Amniotic stem cell (primary cell): ENCODE results near the gene DIS3L.
"Not testable (repeated sequence)": the region's sequence is repeated elsewhere in the genome, so short reads cannot be mapped to it uniquely, and the experiment has no call there.

ENCODE experiments used
- DNase-seq: peaks from one replicate; lab custom pipeline; 2025; lab: John Stamatoyannopoulos, UW

DIS3L gene

DNA sequence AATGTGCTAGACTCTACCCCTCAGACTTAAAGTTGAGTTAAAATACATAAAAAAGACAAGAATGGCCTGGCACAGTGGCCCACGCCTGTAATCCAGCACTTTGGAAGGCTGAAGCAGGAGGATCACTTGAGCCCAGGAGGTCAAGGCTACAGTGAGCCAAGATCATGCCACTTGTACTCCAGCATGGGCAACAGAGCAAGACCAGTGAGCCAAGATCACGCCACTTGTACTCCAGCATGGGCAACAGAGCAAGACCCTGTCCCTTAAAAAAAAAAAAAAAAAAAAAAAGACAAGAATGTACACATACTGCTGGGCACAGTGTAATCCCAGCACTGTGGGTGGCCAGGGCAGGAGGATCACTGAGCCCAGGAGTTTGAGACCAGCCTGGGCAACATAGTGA, 17.4 kb downstream of the DIS3L start:
- no peak for DNase-seq

DNA sequence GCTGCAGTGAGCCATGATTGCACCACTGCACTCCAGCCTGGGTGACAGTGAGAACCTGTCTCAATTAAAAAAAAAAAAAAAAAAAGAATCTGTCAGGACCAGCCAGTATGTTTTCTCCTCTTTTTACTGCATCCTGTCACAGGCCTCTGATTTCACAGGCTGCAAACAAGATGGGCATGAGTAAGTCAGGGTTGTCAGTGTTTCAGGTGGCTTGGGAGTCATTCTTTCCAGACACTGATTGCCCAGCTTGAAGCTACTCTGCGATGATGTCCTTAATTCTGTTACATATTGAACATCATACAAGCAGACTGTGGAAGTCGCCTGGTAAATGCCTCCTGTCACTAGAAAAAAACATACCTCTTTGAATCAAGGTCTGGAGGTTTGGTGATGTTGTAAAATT, 18.8 kb downstream of the DIS3L start:
- no peak for DNase-seq

DNA sequence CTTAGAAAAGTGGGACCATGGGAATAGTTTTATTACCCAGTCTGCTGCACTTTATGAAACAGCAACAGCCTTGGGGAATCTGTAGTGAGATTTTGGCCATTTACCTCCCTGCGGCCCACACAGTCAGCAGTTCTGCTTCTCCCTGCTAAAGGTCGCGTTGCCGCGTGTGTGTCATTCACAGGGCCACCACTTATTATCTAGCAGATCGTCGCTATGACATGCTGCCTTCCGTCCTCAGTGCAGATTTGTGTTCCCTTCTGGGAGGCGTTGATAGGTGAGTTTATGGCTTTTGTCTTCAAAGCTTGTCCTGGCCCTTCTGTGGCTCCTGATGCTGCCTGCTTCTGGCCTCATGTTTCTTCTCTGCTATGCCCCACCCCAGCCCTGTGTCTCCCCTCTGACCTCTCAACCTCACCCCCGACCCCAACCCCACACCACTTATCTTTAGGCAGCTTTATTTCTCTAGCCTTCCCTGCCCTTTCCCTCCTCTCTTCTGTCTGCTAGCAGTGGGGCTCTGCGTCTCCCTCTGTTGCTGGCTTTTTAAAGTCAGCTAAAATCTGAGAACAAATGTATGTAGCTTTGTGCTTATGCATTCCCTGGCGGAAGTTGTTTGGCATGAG, 30.1 kb downstream of the DIS3L start:
- no peak for DNase-seq

DNA sequence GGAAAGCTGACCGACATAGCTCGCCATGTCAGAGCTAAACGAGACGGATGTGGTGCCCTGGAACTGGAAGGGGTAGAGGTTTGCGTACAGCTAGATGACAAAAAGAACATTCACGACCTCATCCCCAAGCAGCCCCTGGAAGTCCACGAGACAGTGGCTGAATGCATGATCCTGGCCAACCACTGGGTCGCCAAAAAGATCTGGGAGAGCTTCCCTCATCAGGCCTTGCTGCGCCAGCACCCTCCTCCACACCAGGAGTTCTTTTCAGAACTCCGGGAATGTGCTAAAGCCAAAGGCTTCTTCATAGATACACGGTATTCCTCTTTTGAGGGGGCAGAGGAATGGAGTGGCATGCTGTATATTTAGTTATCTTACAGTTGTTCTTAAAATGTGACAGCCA, 32.7 kb downstream of the DIS3L start:
- no peak for DNase-seq

DNA sequence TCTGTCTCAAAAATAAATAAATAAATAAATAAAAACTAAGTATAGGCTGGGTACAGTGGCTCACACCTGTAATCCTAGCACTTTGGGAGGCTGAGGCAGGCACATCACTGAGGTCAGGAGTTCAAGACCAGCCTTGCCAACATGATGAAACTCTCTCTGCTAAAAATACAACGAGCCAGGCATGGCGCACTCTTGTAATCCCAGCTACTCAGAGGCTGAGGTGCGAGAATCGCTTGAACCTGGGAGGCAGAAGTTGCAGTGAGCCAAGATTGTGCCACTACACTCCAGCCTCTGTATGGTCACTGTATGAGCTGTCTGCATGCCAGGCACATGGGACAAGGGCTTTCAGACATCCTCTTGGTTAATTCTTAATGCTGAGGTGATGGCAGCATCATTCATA, 34.4 kb downstream of the DIS3L start:
- DNase-seq = no peak

DNA sequence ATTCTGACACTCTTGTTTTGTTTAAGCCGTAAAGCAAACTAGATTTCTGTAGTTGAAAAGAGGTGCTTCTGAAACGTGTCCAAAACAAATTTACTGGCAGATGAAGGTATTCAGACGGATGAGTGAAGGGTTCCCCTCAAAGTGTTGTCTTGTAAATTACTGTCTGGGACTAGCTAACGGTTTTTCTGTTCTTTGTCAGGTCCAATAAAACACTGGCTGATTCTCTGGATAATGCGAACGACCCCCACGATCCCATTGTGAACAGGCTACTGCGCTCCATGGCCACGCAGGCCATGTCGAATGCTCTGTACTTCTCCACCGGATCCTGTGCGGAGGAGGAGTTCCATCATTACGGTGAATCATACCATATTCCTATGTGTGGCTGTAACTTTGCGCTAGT, 35.4 kb downstream of the DIS3L start:
- no peak for DNase-seq

DNA sequence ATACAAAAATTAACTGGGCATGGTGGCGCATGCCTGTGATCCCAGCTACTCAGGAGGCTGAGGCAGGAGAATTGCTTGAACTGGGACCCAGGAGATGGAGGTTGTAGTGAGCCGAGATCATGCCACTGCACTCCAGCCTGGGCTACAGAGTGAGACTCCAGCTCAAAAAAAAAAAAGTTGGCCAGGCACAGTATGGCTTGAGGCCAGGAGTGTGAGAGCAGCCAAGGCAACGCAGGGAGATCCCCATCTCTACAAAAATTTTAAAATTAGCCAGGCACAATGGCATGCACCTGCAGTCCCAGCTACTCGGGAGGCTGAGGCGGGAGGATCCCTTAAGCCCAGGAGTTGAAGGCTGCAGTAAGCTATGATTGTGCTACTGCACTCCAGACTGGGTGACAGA, 55.2 kb downstream of the DIS3L start:
- not testable (repeated sequence) for DNase-seq

DNA sequence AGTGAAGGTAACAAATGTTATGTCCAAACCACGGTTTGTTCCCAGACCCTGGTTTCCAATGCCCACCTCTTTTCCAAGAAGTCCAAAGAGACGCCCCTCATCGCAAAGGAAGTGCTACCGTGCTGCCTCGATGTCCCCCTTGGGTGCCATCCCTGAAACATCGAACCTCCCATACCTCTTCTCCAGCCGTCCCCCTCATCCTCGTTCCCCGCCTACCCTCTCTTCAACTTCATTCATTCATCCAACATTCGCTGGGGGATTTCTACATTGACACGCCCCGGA, 62.6 kb downstream of the DIS3L start:
- DNase-seq = no peak

DNA sequence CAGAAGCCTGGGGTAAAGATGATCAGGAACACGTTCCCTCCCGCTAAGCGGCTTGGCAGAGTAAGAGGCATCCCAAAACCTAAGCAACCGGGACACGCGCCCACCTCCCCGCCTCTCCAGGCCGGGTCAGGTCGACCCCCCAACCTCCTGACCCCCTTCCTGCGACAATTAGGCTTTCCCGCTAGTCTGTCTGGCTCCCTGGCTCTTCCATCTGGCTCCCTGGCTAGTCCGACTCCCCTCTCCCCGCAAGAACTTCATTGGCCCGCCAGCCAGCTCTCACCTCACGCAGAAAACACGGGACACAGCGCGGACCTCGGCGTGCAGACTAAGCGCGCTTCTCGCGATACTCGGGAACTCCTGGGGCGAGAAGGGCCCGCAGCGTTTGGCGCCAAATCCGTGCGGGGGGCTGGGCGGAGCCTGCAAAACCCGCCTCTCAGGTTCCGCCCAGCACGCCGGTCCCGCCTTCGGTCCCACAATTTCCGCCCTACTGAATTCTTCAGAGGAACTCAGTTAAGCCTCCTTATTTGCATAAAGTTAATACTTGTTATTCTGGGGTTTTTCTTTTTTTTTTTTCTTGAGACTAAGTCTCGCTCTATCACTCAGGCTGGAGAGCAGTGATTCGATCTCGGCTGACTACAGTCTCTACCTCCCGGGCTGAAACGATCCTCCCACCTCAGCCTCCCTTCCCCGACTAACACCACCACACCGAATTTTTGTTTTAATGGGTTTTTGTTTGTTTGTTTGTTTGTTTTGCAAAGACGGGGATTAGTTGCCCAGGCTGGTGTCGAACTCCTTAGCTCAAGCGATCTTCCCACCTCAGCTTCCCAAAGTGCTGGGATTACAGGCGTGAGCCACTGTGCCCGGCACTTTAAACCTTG, 63.2 kb downstream of the DIS3L start, which contains the start of gene TIPIN:
Gene TIPIN (minus strand): TSS at position 327 of the 878 bp plus-strand sequence. CDS start 3,738 bp downstream, outside the sequence.
- peak; percentile 91 for DNase-seq

DNA sequence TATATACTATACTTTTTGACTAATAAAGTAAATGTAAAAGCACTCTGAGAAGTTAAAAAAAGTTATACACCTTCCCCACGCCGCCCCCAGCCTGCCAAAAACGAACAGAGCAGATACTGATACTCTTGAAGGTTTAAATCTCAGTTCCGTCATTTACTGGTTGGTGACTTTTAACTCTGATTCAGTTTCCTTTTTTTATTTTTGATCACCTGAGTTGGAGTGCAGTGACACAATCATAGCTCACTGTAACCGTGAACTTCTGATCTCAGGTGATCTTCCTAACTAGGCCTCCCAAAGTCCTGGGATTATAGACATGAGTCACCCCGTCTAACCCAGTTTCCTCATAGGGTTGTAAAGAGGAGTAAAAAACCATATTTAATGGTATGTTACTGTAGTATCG, 66.4 kb downstream of the DIS3L start:
- no peak for DNase-seq

DNA sequence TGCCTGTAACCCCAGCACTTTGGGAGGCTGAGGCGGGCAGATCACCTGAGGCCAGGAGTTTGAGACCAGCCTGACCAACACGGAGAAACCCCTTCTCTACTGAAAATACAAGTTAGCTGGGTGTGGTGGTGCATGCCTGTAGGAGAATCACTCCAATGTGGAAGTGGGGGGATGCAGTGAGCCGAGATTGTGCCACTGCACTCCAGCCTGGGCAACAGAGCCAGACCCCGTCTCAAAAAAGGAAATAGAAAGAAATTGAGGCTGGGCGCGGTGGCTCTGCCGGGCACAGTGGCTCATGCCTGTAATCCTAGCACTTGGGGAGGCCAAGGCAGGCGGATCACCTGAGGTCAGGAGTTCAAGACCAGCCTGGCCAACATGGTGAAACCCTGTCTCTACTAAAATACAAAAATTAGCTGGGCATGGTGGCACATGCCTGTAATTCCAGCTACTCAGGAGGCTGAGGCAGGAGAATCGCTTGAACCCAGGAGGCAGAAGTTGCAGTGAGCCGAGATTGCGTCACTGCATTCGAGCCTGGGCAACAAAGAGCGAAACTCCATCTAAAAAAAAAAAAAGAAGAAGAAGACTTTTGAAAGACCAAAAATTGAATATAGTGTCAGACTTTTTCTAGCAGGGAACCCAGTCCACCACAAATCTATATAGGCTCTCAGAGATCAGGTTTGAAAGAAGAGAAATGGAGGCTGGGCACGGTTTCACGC, 68.5 kb downstream of the DIS3L start:
- not testable (repeated sequence) for DNase-seq

DNA sequence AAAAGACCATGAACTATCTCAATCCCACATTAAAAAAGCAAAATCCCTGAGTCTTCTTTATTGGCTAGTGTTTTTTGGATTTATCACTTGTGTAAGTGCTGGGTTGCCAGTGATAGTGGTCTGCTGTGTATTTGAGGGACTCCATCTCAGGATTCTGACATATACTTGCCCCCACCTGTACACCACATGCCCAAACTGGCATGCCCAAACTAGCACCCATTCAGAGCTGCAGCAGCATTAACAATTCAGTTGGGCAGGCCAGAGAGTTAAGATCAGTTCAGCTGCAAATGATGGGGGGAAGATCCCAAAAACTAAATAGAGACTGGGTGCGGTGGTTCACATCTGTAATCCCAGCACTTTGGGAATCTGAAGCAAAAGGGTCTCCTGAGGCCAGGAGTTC, 69.4 kb downstream of the DIS3L start:
- DNase-seq = no peak

DNA sequence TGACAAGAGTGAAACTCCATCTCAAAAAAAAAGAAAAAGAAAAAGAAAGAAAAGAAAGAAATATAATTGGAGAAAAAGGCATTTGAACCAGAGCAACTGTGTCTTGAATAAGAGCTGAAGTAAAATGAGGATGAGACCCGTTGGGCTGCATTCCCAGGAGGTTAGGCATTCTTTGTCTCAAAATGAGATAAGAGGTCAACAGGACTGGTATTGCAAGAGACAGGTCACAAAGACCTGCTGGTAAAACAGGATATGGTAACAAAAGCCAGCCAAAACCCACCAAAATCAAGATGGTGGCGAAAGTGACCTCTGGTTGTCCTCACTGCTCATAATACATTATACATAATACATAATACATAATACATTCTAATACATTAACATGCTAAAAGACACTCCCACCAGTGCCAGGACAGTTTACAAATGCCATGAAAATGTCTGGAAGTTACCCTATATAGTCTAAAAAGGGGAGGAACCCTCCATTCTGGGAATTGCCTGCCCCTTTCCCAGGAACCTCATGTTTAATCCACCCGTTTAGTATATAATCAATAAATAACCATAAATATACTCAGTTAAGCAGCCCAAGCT, 71.7 kb downstream of the DIS3L start:
- no peak for DNase-seq

DNA sequence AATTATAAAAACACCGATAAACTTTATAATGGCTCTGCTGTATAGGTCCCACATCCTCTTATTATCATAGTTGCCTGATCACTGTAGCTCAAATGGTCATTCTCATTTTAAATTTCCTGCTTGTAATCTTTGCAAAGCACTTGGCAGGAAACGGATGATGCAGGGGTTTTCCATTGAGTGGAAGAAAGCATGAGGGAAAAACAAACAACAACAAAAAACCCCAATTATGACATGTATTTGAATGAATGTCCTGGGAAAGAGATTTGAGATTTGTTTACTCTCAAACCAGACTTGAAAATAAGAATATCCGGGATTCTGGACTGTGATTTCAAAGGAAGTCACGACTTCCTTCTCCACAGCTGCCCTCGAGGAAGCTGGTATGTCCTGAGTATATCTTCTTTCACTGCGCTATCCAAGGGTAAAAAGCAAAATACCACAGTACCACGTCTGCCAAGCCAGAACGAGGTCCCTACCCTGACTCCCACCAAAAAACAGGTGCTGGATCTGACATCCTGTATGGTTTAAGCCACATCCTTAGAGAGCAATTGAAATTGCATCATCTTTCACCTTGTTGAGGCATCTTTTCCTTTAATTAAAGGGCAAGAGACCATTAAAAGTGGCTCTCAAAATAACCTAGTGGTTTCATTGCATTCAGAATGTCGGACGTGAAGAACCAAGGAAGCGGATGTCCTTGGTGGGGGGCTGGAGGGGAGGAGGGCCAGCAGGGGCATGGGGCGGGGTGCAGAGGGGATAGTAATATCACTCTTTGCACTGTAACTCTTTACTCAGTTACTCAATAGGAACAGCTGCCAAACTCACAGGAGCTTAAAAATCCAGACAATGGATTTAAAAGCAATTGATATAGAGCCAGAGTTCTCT, 76.6 kb downstream of the DIS3L start:
- DNase-seq = no peak

DNA sequence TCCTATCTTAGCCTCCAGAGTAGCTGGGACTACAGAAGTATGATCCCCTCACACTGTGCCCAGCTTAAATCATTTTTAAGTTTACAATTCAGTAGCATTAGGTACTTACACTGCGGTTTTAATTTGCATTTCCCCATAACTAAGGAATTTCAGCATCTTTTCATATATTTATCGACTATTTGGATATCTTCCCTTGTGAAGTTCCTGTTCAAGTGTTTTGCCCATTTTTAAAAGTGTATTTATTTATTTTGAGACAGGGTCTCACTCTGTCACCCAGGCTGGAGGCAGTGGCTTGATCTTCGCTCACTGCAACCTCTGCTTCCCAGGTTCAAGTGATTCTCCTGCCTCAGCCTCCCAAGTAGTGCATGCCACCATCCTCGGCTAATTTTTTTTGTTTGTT, 80.8 kb downstream of the DIS3L start:
- no peak for DNase-seq

DNA sequence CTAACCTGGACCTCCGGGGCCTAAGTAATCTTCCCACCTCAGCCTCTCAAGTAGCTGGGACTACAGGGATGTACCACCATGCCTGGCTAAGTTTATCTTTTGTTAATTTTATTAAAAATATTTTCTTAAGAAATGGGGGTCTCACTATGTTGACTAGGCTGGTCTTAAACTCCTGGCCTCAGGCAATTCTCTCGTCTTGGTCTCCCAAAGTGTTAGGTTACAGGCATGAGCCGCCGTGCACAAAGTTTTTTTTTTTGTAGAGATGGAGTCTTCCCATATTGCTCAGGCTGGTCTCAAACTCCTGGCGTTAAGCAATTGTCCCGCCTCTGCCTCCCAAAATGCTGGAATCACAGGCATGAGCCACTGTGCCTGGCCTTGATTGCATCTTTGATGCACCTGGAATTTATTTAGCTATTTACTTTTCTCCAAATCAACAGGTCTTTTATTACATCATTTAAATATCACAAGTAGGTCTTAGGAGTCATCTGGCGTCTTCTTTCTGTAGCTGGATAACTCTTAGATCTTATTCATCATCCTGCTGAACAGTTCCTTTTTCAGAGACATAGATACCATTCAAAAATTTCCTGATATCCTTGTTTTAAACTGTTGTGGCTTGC, 85.6 kb downstream of the DIS3L start:
- DNase-seq = no peak

DNA sequence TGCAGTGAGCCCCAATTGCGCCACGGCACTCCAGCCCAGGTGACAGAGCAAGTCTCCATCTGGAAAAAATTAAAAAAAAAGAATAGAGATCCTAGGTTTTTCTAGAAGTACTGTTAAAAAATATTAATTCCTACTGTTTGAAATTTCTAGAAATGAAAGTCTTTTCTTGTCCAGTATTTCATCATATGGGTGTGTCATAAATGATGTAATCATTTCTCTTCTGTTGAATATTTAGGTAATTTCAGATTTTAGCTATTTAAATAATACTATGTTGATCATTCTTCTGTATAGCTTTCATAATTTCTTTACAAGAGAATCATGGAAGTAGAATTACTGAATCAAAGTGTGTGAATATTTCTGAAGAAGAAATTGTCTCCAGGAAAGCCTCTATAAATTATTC, 88.0 kb downstream of the DIS3L start:
- not testable (repeated sequence) for DNase-seq
